ENCODE results near the gene ERRFI1. TPM values are rescaled to one million over a fixed set of nuclear protein-coding genes. Genes with fewer than 3 reads are reported as not detected.

The ERRFI1 gene
- total and polyA plus RNA-seq, 2 experiments from 2014 or later, result 123 to 163 TPM

DNA sequence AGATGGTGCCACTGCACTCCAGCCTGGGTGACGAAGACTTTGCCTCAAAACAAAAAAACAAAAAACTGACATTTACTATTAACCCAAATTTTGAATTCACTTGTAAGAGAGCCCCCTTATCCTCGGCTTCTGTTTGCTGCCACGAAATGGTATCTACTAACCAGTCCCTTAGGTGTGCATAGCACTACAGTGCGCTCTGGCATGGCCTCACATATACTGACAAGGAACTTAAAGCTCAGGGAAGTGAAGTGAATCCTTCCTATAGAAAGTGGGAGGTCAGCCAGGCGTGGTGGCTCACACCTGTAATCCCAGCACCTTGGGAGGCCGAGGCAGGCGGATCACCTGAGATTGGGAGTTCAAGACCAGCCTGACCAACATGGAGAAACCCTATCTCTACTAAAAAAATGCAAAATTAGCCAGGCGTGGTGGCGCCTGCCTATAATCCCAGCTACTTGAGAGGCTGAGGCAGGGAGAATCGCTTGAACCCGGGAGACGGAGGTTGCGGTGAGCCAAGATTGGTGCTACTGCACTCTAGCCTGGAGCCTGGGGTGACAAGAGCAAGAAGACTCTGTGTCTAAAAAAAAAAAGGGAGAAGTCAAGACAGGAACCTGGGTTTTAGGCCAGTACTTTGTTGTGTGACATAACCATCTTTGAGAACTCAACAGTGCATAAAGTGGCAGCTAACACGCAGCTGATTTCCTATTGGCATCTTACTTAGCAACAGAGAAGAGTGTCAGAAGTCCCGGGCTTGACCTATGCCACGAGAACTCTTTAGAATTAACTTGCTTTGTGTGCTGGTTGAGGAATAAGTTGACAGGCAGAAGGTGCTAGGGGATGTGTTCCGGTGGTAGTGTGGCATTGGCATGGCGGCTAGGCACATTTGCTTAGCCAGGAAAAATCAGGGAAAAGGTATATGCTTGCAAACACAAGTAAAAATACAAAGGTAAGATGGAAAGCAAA lies 16.8 kb downstream of the ERRFI1 start:
- peaks cover 12% of the 10 kb centered on the region for H4K20me1 ChIP-seq (ENCODE audit: insufficient read depth, poor library complexity, severe bottlenecking)
- peaks cover 42% of the 10 kb centered on the region for H3K79me2 ChIP-seq
- H3K4me3 ChIP-seq, result no peak overlapping the region
- 97% methylated on average over 18 of the region's 18 CpGs for WGBS (ENCODE audit: low lambda C conversion rate, missing lambda C conversion rate)
- peaks cover 18% of the 10 kb centered on the region for H3K4me1 ChIP-seq (ENCODE audit: insufficient read depth)
- no peak overlapping the region for H3K4me2 ChIP-seq
- DNase-seq (ENCODE audit: low spot score), result no peak
- no peak overlapping the region for H3K27ac ChIP-seq
- no peak for TF ChIP-seq EZH2phosphoT487 (IDR thresholded peaks at IDR 0.05; ENCODE audit: low read depth, severe bottlenecking, unreplicated experiment)
- no peak for TF ChIP-seq EZH2 (IDR thresholded peaks at IDR 0.05; ENCODE audit: borderline replicate concordance)
- TF ChIP-seq, protein P1, sequence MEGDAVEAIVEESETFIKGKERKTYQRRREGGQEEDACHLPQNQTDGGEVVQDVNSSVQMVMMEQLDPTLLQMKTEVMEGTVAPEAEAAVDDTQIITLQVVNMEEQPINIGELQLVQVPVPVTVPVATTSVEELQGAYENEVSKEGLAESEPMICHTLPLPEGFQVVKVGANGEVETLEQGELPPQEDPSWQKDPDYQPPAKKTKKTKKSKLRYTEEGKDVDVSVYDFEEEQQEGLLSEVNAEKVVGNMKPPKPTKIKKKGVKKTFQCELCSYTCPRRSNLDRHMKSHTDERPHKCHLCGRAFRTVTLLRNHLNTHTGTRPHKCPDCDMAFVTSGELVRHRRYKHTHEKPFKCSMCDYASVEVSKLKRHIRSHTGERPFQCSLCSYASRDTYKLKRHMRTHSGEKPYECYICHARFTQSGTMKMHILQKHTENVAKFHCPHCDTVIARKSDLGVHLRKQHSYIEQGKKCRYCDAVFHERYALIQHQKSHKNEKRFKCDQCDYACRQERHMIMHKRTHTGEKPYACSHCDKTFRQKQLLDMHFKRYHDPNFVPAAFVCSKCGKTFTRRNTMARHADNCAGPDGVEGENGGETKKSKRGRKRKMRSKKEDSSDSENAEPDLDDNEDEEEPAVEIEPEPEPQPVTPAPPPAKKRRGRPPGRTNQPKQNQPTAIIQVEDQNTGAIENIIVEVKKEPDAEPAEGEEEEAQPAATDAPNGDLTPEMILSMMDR (IDR thresholded peaks at IDR 0.05; ENCODE audit: poor library complexity), result no peak
- no peaks in the 10 kb centered on the region for H3K9me3 ChIP-seq (ENCODE audit: low read depth)
- no peaks in the 10 kb centered on the region for H3K27me3 ChIP-seq
- H3K9me2 ChIP-seq (replicated peaks; ENCODE audit: insufficient read depth), result no peaks in the 10 kb centered on the region
- no peak overlapping the region for H2AFZ ChIP-seq
- peaks cover 3% of the 10 kb centered on the region for H3K36me3 ChIP-seq (replicated peaks; ENCODE audit: insufficient read depth, low read depth)

DNA sequence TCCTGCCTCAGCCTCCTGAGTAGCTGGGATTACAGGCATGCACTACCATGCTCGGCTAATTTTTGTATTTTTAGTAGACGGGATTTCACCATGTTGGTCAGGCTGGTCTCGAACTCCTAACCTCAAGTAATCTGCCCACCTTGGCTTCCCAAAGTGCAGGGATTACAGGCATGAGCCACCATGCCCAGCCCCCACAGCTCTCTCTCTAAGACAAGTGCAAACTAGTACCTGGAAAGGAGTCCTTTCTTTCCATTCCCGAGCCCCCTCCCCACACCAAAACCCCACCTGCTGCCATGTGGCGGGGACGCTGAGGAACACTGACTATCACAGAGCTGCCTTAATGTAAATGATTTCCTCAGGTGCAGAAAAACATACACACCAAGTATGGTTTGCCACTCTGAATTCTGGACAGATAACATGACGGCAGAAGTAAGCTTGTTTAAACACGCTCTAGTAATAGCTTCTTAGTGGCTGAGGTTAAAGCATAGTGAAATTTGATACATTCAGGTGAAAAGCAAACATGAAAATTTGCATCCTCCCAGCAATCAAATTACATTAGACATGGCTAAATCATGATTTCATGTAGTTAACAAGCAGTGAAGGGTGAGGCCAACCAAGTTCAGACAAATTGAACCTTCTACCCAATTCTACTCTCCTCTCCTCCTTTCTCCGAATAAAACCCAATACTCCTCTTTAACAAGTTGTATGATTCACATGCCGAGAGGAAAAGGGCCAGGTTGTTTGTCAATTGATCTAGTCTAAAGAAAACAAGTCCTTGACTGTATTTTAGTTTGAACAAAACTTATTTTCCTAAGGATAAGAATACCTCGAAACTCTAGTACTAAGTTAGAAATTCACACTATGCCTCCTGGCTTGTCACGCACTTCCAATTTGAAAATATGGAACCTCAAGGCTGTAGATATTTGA lies 19.8 kb downstream of the ERRFI1 start:
- no peaks in the 10 kb centered on the region for H3K9me2 ChIP-seq (replicated peaks; ENCODE audit: insufficient read depth)
- H3K27ac ChIP-seq, result peak overlapping the region; percentile 60
- H3K36me3 ChIP-seq (replicated peaks; ENCODE audit: insufficient read depth, low read depth), result no peaks in the 10 kb centered on the region
- H3K79me2 ChIP-seq, result peaks cover 12% of the 10 kb centered on the region
- H3K27me3 ChIP-seq, result no peaks in the 10 kb centered on the region
- peak overlapping the region; percentile 55 for H3K4me2 ChIP-seq
- TF ChIP-seq EZH2phosphoT487 (IDR thresholded peaks at IDR 0.05; ENCODE audit: low read depth, severe bottlenecking, unreplicated experiment) (no peak), EZH2 (IDR thresholded peaks at IDR 0.05; ENCODE audit: borderline replicate concordance) (no peak)
- TF ChIP-seq, protein P1 (IDR thresholded peaks at IDR 0.05; ENCODE audit: poor library complexity), result no peak
- no peak for DNase-seq (ENCODE audit: low spot score)
- H4K20me1 ChIP-seq (ENCODE audit: insufficient read depth, poor library complexity, severe bottlenecking), result peaks cover under 1% of the 10 kb centered on the region
- peaks cover 38% of the 10 kb centered on the region for H3K4me1 ChIP-seq (ENCODE audit: insufficient read depth)
- no peak overlapping the region for H2AFZ ChIP-seq
- H3K4me3 ChIP-seq, result no peak overlapping the region
- WGBS (ENCODE audit: low lambda C conversion rate, missing lambda C conversion rate), result 63% methylated on average over 12 of the region's 12 CpGs
- H3K9me3 ChIP-seq (ENCODE audit: low read depth), result no peaks in the 10 kb centered on the region

DNA sequence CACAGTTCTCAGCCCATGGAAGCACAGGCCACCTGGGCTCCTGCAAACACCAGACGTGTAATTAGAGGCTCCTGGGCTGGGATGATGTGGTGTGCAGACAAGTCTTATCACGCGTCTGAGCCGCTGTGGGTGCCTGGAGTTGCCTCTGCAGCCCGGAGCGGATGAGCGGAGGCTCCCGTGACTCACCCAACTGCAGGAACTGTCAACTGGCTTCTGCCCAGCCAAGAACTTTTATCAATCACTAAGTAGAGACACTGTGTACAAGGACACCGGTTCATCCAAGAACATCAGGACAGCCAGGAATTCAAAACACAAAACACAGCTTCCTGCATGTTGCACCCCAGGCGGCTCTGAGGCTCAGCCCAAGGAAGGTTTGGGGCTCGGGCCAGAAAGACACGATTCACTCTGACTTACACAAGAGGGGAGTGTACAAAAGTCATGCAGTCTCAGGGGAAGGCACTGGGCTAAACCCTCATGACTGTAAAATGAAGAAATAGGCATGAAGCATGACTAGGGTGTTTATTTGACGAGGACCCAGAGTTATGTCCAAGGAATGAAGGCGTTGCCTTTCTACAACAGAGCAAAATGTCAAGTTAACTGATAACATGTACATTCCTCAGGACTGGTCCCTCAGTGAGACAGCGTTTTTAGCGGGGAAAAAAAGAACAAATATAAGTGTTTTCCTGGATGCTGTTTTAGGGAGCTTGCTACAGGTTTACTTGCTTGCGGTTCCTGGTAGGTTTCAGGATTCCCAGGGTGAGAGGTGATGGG lies 21.1 kb downstream of the ERRFI1 start:
- Histone ChIP-seq H3K36me3 (replicated peaks; ENCODE audit: insufficient read depth, low read depth) (no peaks in the 10 kb centered on the region), H4K20me1 (ENCODE audit: insufficient read depth, poor library complexity, severe bottlenecking) (no peaks in the 10 kb centered on the region), H3K79me2 (peaks cover 2% of the 10 kb centered on the region), H3K27me3 (no peaks in the 10 kb centered on the region), H3K4me1 (ENCODE audit: insufficient read depth) (peaks cover 38% of the 10 kb centered on the region), H3K4me3 (no peak overlapping the region), H3K9me2 (replicated peaks; ENCODE audit: insufficient read depth) (no peaks in the 10 kb centered on the region), H3K9me3 (ENCODE audit: low read depth) (no peaks in the 10 kb centered on the region), H3K4me2 (peak overlapping the region; percentile 55), H2AFZ (no peak overlapping the region), H3K27ac (peak overlapping the region; percentile 60)
- DNase-seq (ENCODE audit: low spot score), result peak; percentile 93
- WGBS (ENCODE audit: low lambda C conversion rate, missing lambda C conversion rate), result 20% methylated on average over 17 of the region's 17 CpGs
- TF ChIP-seq EZH2phosphoT487 (IDR thresholded peaks at IDR 0.05; ENCODE audit: low read depth, severe bottlenecking, unreplicated experiment), result no peak
- TF ChIP-seq, protein P1 (IDR thresholded peaks at IDR 0.05; ENCODE audit: poor library complexity), result no peak
- no peak for TF ChIP-seq EZH2 (IDR thresholded peaks at IDR 0.05; ENCODE audit: borderline replicate concordance)

Data from hepatocyte (in vitro differentiated cells).